Measurements from ENCODE around the gene BUD31.
A peak's percentile ranks its signal among the peaks of the same experiment; 100 is the strongest.
"Not testable (repeated sequence)": the region's sequence is repeated elsewhere in the genome, so short reads cannot be mapped to it uniquely, and the experiment has no call there.

BUD31 gene

DNA sequence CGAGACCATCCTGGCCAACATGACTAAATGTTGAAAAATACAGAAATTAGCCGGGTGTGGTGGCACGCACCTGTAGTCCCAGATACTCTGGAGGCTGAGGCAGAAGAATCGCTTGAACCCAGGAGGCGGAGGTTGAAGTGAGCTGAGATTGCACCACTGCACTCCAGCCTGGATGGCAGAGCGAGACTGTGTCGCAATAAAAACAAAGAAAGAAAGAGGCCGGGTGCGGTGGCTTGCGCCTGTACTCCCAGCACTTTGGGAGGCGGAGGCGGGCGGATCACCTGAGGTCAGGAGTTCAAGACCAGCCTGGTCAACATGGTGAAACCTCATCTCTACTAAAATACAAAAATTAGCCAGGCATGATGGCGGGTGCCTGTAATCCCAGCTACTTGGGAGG lies 21.5 kb upstream of the BUD31 start:
- not testable (repeated sequence) for H2AFZ ChIP-seq (ENCODE audit: low read depth); H3K27me3 ChIP-seq (ENCODE audit: insufficient read depth, low read depth); H3K4me3 ChIP-seq (IDR thresholded peaks at IDR 0.05; ENCODE audit: insufficient read depth, low read depth, low read length); H3K9ac ChIP-seq; H3K36me3 ChIP-seq (ENCODE audit: insufficient read depth); H4K20me1 ChIP-seq (ENCODE audit: insufficient read depth); H3K4me2 ChIP-seq; H3K27ac ChIP-seq
- H3K4me1 ChIP-seq (ENCODE audit: low read depth, poor library complexity, severe bottlenecking): peaks cover 13% of the 10 kb centered on the region
- TF ChIP-seq, protein P1, sequence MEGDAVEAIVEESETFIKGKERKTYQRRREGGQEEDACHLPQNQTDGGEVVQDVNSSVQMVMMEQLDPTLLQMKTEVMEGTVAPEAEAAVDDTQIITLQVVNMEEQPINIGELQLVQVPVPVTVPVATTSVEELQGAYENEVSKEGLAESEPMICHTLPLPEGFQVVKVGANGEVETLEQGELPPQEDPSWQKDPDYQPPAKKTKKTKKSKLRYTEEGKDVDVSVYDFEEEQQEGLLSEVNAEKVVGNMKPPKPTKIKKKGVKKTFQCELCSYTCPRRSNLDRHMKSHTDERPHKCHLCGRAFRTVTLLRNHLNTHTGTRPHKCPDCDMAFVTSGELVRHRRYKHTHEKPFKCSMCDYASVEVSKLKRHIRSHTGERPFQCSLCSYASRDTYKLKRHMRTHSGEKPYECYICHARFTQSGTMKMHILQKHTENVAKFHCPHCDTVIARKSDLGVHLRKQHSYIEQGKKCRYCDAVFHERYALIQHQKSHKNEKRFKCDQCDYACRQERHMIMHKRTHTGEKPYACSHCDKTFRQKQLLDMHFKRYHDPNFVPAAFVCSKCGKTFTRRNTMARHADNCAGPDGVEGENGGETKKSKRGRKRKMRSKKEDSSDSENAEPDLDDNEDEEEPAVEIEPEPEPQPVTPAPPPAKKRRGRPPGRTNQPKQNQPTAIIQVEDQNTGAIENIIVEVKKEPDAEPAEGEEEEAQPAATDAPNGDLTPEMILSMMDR (conservative IDR thresholded peaks at IDR 0.05; ENCODE audit: low read depth, low read length): peak; percentile 7; the same call in 1 of the 2 replicates
- peaks cover 25% of the 10 kb centered on the region for H3K79me2 ChIP-seq (ENCODE audit: insufficient read depth, low read depth)

DNA sequence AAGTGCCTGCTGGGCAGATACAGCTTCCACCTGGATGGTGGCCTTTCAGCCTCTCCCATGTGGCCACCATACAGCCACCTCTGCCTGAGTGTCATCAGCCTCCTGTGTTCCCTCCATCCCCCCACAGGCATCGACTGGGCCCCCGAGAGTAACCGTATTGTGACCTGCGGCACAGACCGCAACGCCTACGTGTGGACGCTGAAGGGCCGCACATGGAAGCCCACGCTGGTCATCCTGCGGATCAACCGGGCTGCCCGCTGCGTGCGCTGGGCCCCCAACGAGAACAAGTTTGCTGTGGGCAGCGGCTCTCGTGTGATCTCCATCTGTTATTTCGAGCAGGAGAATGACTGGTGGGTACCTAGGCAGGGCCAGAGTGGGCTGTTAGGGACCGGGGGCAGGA lies 20.9 kb upstream of the BUD31 start:
- Histone ChIP-seq H3K36me3 (ENCODE audit: insufficient read depth) (no peaks in the 10 kb centered on the region), H3K4me1 (ENCODE audit: low read depth, poor library complexity, severe bottlenecking) (peaks cover 15% of the 10 kb centered on the region)

DNA sequence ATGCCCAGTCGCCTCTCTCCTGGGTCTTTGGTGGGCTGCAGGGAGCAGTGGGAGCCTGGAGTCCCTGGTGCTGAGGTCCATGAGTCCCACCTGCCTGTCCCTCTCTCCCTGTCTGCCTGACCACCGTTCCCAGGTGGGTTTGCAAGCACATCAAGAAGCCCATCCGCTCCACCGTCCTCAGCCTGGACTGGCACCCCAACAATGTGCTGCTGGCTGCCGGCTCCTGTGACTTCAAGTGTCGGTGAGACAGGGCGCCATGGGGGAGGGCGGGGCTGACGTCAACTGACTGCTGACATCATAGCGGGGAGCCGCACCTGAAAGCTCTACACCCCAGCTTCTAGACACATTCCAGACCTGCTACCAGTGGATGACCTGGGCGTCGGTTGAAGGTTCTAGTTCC lies 19.0 kb upstream of the BUD31 start:
- no peaks in the 10 kb centered on the region for H3K27me3 ChIP-seq (ENCODE audit: insufficient read depth, low read depth)
- TF ChIP-seq, protein P1 (conservative IDR thresholded peaks at IDR 0.05; ENCODE audit: low read depth, low read length): no peak
- no peaks in the 10 kb centered on the region for H4K20me1 ChIP-seq (ENCODE audit: insufficient read depth)
- no peak overlapping the region for H3K4me2 ChIP-seq
- no peak overlapping the region for H3K27ac ChIP-seq
- no peaks in the 10 kb centered on the region for H3K36me3 ChIP-seq (ENCODE audit: insufficient read depth)
- H3K79me2 ChIP-seq (ENCODE audit: insufficient read depth, low read depth): no peaks in the 10 kb centered on the region
- no peak overlapping the region for H2AFZ ChIP-seq (ENCODE audit: low read depth)
- H3K4me3 ChIP-seq (IDR thresholded peaks at IDR 0.05; ENCODE audit: insufficient read depth, low read depth, low read length): no peak overlapping the region
- H3K9ac ChIP-seq: no peak overlapping the region
- peaks cover 23% of the 10 kb centered on the region for H3K4me1 ChIP-seq (ENCODE audit: low read depth, poor library complexity, severe bottlenecking)

More for the DNA sequence above, 20.9 kb upstream of the BUD31 start:
- Histone ChIP-seq H3K4me2 (no peak overlapping the region), H4K20me1 (ENCODE audit: insufficient read depth) (no peaks in the 10 kb centered on the region), H3K79me2 (ENCODE audit: insufficient read depth, low read depth) (peaks cover 18% of the 10 kb centered on the region), H3K27ac (no peak overlapping the region), H3K4me3 (IDR thresholded peaks at IDR 0.05; ENCODE audit: insufficient read depth, low read depth, low read length) (no peak overlapping the region), H3K9ac (no peak overlapping the region), H2AFZ (ENCODE audit: low read depth) (no peak overlapping the region), H3K27me3 (ENCODE audit: insufficient read depth, low read depth) (no peaks in the 10 kb centered on the region)
- TF ChIP-seq, protein P1 (conservative IDR thresholded peaks at IDR 0.05; ENCODE audit: low read depth, low read length): no peak

DNA sequence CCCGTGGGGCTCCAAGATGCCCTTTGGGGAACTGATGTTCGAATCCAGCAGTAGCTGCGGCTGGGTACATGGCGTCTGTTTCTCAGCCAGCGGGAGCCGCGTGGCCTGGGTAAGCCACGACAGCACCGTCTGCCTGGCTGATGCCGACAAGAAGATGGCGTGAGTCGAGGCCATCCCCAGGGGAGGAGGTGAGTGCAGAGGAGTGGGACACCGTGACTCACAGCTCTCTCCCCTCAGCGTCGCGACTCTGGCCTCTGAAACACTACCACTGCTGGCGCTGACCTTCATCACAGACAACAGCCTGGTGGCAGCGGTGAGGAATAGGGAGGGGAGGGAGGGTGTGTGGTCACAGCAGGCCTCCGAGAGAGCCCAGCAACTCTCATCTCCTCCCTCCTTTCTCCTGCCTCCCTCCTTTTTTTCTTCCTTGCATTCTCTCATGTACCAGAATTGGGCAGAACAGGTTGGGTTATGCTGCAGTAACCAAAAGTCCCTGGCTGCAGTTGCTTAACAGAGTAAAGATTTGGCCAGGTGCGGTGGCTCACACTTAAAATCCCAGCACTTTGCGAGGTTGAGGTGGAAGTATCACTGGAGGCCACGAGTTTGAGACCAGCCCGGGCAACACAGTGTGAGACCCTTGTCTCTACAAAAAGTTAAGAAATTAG lies 17.7 kb upstream of the BUD31 start:
- Histone ChIP-seq H3K4me2 (no peak overlapping the region; the same call in 1 of the 2 replicates), H3K79me2 (ENCODE audit: insufficient read depth, low read depth) (no peaks in the 10 kb centered on the region; the same call in 1 of the 2 replicates), H3K27me3 (ENCODE audit: insufficient read depth, low read depth) (no peaks in the 10 kb centered on the region), H3K27ac (no peak overlapping the region; the same call in 1 of the 2 replicates), H4K20me1 (ENCODE audit: insufficient read depth) (0 out of 2 replicates have a peak, but pooled peaks cover 3% of the 10 kb centered on the region), H3K4me3 (IDR thresholded peaks at IDR 0.05; ENCODE audit: insufficient read depth, low read depth, low read length) (no peak overlapping the region), H3K9ac (no peak overlapping the region), H3K36me3 (ENCODE audit: insufficient read depth) (no peaks in the 10 kb centered on the region), H3K4me1 (ENCODE audit: low read depth, poor library complexity, severe bottlenecking) (peaks cover 23% of the 10 kb centered on the region), H2AFZ (ENCODE audit: low read depth) (no peak overlapping the region)
- TF ChIP-seq, protein P1 (conservative IDR thresholded peaks at IDR 0.05; ENCODE audit: low read depth, low read length): no peak

All from KMS-11 (cell line).